ENCODE data around the gene WFIKKN1.

Gene WFIKKN1

GRCh38 chr16:627454-628239, 3.1 kb upstream of the WFIKKN1 start:
- Histone ChIP-seq H3K9ac (ENCODE audit: low read length) (peak overlapping the region; percentile 26), H3K79me1 (replicated peaks; ENCODE audit: low read length, poor library complexity, severe bottlenecking) (peaks cover 12% of the 10 kb centered on the region), H4K91ac (ENCODE audit: low read length) (peak overlapping the region; percentile 66), H3K18ac (ENCODE audit: low read depth in 1 of 2, low read length in 2 of 2) (peak overlapping the region in 1 of 2 experiments; percentile 66), H3K27me3 (ENCODE audit: control insufficient read depth in 1 of 2, insufficient read depth in 1 of 2, low read length in 2 of 2) (no peaks in the 10 kb centered on the region), H3K4me2 (ENCODE audit: low read length, poor library complexity, severe bottlenecking) (no peak overlapping the region), H3K9me3 (ENCODE audit: control insufficient read depth, low read length) (no peaks in the 10 kb centered on the region), H3K4me1 (ENCODE audit: control insufficient read depth, insufficient read depth, low read depth, low read length) (peaks cover 52% of the 10 kb centered on the region), H2AK5ac (ENCODE audit: low read length, severe bottlenecking) (no peak overlapping the region), H2BK120ac (ENCODE audit: low read depth, low read length) (peak overlapping the region; percentile 24), H2BK5ac (ENCODE audit: low read depth, low read length, poor library complexity, severe bottlenecking) (no peak overlapping the region), H3K4ac (ENCODE audit: low read depth in 1 of 2, low read length in 2 of 2) (peak overlapping the region in 1 of 2 experiments; percentile 1), H3K23ac (ENCODE audit: low read length in 2 of 2) (no peak overlapping the region), H3K4me3 (ENCODE audit: insufficient read depth in 1 of 2, low read depth in 1 of 2, low read length in 2 of 2) (no peak overlapping the region), H3K36me3 (ENCODE audit: control insufficient read depth in 1 of 2, insufficient read depth in 2 of 2, low read depth in 1 of 2, low read length in 2 of 2) (peaks cover 4 to 50% of the 10 kb centered on the region in 2 experiments), H2BK15ac (ENCODE audit: low read depth, poor library complexity, severe bottlenecking) (no peak overlapping the region), H3K27ac (ENCODE audit: low read length, poor library complexity, severe bottlenecking) (no peak overlapping the region), H2BK12ac (ENCODE audit: low read length in 2 of 2) (peak overlapping the region in 1 of 2 experiments; percentile 75), H4K8ac (ENCODE audit: low read length) (no peak overlapping the region), H3K14ac (ENCODE audit: low read length in 2 of 2) (no peak overlapping the region), H2AFZ (ENCODE audit: low read depth, low read length) (no peak overlapping the region)
- 88% methylated on average over 41 of the region's 50 CpGs for WGBS
- no peak for DNase-seq

- Histone ChIP-seq H3K4ac (ENCODE audit: low read depth in 1 of 2, low read length in 2 of 2) (peak overlapping the region in 1 of 2 experiments; percentile 17), H4K91ac (ENCODE audit: low read length) (peak overlapping the region; percentile 66), H2BK5ac (ENCODE audit: low read depth, low read length, poor library complexity, severe bottlenecking) (no peak overlapping the region), H2BK12ac (ENCODE audit: low read length in 2 of 2) (peak overlapping the region; percentile 61 to 75), H2AFZ (ENCODE audit: low read depth, low read length) (peak overlapping the region; percentile 1), H3K4me1 (ENCODE audit: control insufficient read depth, insufficient read depth, low read depth, low read length) (peaks cover 57% of the 10 kb centered on the region), H3K27ac (ENCODE audit: low read length, poor library complexity, severe bottlenecking) (no peak overlapping the region), H2BK120ac (ENCODE audit: low read depth, low read length) (no peak overlapping the region), H2BK15ac (ENCODE audit: low read depth, poor library complexity, severe bottlenecking) (peak overlapping the region; percentile 65), H3K23ac (ENCODE audit: low read length in 2 of 2) (no peak overlapping the region), H3K9ac (ENCODE audit: low read length) (no peak overlapping the region), H3K9me3 (ENCODE audit: control insufficient read depth, low read length) (no peaks in the 10 kb centered on the region), H3K18ac (ENCODE audit: low read depth in 1 of 2, low read length in 2 of 2) (no peak overlapping the region), H3K79me1 (replicated peaks; ENCODE audit: low read length, poor library complexity, severe bottlenecking) (peaks cover 11% of the 10 kb centered on the region), H3K36me3 (ENCODE audit: control insufficient read depth in 1 of 2, insufficient read depth in 2 of 2, low read depth in 1 of 2, low read length in 2 of 2) (peaks cover 4 to 58% of the 10 kb centered on the region in 2 experiments), H3K4me2 (ENCODE audit: low read length, poor library complexity, severe bottlenecking) (no peak overlapping the region), H3K14ac (ENCODE audit: low read length in 2 of 2) (no peak overlapping the region), H2AK5ac (ENCODE audit: low read length, severe bottlenecking) (no peak overlapping the region), H4K8ac (ENCODE audit: low read length) (peak overlapping the region; percentile 5), H3K4me3 (ENCODE audit: insufficient read depth in 1 of 2, low read depth in 1 of 2, low read length in 2 of 2) (no peak overlapping the region), H3K27me3 (ENCODE audit: control insufficient read depth in 1 of 2, insufficient read depth in 1 of 2, low read length in 2 of 2) (no peaks in the 10 kb centered on the region)
- WGBS = 96% methylated on average over 33 of the region's 33 CpGs
- DNase-seq = no peak
Measured at GRCh38 chr16:628321-629061, 2.3 kb upstream of the WFIKKN1 start.

- H3K4me3 ChIP-seq (ENCODE audit: insufficient read depth in 1 of 2, low read depth in 1 of 2, low read length in 2 of 2) = peak overlapping the region in 1 of 2 experiments; percentile 17
- no peak overlapping the region for H2AK5ac ChIP-seq (ENCODE audit: low read length, severe bottlenecking)
- peak overlapping the region in 1 of 2 experiments; percentile 91 for H3K18ac ChIP-seq (ENCODE audit: low read depth in 1 of 2, low read length in 2 of 2)
- no peak overlapping the region for H2BK5ac ChIP-seq (ENCODE audit: low read depth, low read length, poor library complexity, severe bottlenecking)
- H2BK12ac ChIP-seq (ENCODE audit: low read length in 2 of 2) = peak overlapping the region; percentile 61 to 88
- H3K79me1 ChIP-seq (replicated peaks; ENCODE audit: low read length, poor library complexity, severe bottlenecking) = peaks cover 11% of the 10 kb centered on the region
- H3K23ac ChIP-seq (ENCODE audit: low read length in 2 of 2) = peak overlapping the region in 1 of 2 experiments; percentile 78
- H3K9ac ChIP-seq (ENCODE audit: low read length) = no peak overlapping the region
- H3K4ac ChIP-seq (ENCODE audit: low read depth in 1 of 2, low read length in 2 of 2) = peak overlapping the region; percentile 5 to 58
- no peak overlapping the region for H2AFZ ChIP-seq (ENCODE audit: low read depth, low read length)
- peak; percentile 44 for DNase-seq
- no peak overlapping the region for H2BK15ac ChIP-seq (ENCODE audit: low read depth, poor library complexity, severe bottlenecking)
- no peaks in the 10 kb centered on the region for H3K27me3 ChIP-seq (ENCODE audit: control insufficient read depth in 1 of 2, insufficient read depth in 1 of 2, low read length in 2 of 2)
- peak overlapping the region; percentile 27 for H2BK120ac ChIP-seq (ENCODE audit: low read depth, low read length)
- H4K91ac ChIP-seq (ENCODE audit: low read length) = peak overlapping the region; percentile 22
- WGBS = 46% methylated on average over 29 of the region's 29 CpGs
- H3K27ac ChIP-seq (ENCODE audit: low read length, poor library complexity, severe bottlenecking) = no peak overlapping the region
- peaks cover 59% of the 10 kb centered on the region for H3K4me1 ChIP-seq (ENCODE audit: control insufficient read depth, insufficient read depth, low read depth, low read length)
- peak overlapping the region; percentile 66 for H4K8ac ChIP-seq (ENCODE audit: low read length)
- peaks cover 8 to 66% of the 10 kb centered on the region in 2 experiments for H3K36me3 ChIP-seq (ENCODE audit: control insufficient read depth in 1 of 2, insufficient read depth in 2 of 2, low read depth in 1 of 2, low read length in 2 of 2)
- peak overlapping the region in 1 of 2 experiments; percentile 71 for H3K14ac ChIP-seq (ENCODE audit: low read length in 2 of 2)
- H3K4me2 ChIP-seq (ENCODE audit: low read length, poor library complexity, severe bottlenecking) = no peak overlapping the region
- H3K9me3 ChIP-seq (ENCODE audit: control insufficient read depth, low read length) = no peaks in the 10 kb centered on the region
Measured at GRCh38 chr16:629185-629832, 1.5 kb upstream of the WFIKKN1 start.
